Fibroblast of skin of scalp (primary cell): ENCODE data around the gene SMYD2.

Experiments used
- DNase-seq: peaks from one replicate; pipeline ENCODE4 v3.0.0-alpha.2; 2013

Gene SMYD2

GRCh38 chr1:214329470-214330220 lies 48.7 kb downstream of the SMYD2 start:
- no peak for DNase-seq

- no peak for DNase-seq
Measured at GRCh38 chr1:214330222-214330621, 49.3 kb downstream of the SMYD2 start.

GRCh38 chr1:214330715-214331114 lies 49.8 kb downstream of the SMYD2 start:
- DNase-seq = no peak

- no peak for DNase-seq
Measured at GRCh38 chr1:214331180-214331579, 50.2 kb downstream of the SMYD2 start.

GRCh38 chr1:214331827-214332423 lies 51.0 kb downstream of the SMYD2 start:
- DNase-seq = peak; percentile 50

- DNase-seq = peak; percentile 73
Measured at GRCh38 chr1:214332946-214333798, 52.2 kb downstream of the SMYD2 start.

- no peak for DNase-seq
Measured at GRCh38 chr1:214335567-214335966, 54.6 kb downstream of the SMYD2 start.

- no peak for DNase-seq
Measured at GRCh38 chr1:214337015-214337414, 56.1 kb downstream of the SMYD2 start.

- peak; percentile 56 for DNase-seq
Measured at GRCh38 chr1:214337511-214337910, 56.6 kb downstream of the SMYD2 start.

- no peak for DNase-seq
Measured at GRCh38 chr1:214338212-214338611, 57.3 kb downstream of the SMYD2 start.

- no peak for DNase-seq
Measured at GRCh38 chr1:214341459-214341858, 60.5 kb downstream of the SMYD2 start.

GRCh38 chr1:214341932-214342331 lies 61.0 kb downstream of the SMYD2 start:
- no peak for DNase-seq

- no peak for DNase-seq
Measured at GRCh38 chr1:214342525-214342924, 61.6 kb downstream of the SMYD2 start.

GRCh38 chr1:214344897-214345296 lies 63.9 kb downstream of the SMYD2 start:
- no peak for DNase-seq

GRCh38 chr1:214349008-214349407 lies 68.0 kb downstream of the SMYD2 start:
- no peak for DNase-seq

- DNase-seq = peak; percentile 57
Measured at GRCh38 chr1:214349781-214350180, 68.8 kb downstream of the SMYD2 start.

- DNase-seq = no peak
Measured at GRCh38 chr1:214351551-214352277, 70.8 kb downstream of the SMYD2 start.

GRCh38 chr1:214352838-214353237 lies 71.9 kb downstream of the SMYD2 start:
- no peak for DNase-seq

GRCh38 chr1:214354440-214355148 lies 73.6 kb downstream of the SMYD2 start:
- peak; percentile 64 for DNase-seq

GRCh38 chr1:214360116-214360515 lies 79.2 kb downstream of the SMYD2 start:
- DNase-seq = no peak

GRCh38 chr1:214360525-214361164 lies 79.7 kb downstream of the SMYD2 start:
- DNase-seq = no peak

- DNase-seq = no peak
Measured at GRCh38 chr1:214361636-214362035, 80.7 kb downstream of the SMYD2 start.
